HL-60/S4 treated with retinoic acid at 250 ng/mL for 4 days and 3 days (cell line): ENCODE measurements around the gene MTFP1.
"Not testable (repeated sequence)": the region's sequence is repeated elsewhere in the genome, so short reads cannot be mapped to it uniquely, and the experiment has no call there.

Experiments
- in situ Hi-C: fragments of 300-500 bp; cut with MboI; formaldehyde crosslinking; loops from 2 replicates; pipeline ENCODE4 v1.7.0; 2022; ENCODE audit warnings: low sequenced_read_pairs

The MTFP1 gene

DNA sequence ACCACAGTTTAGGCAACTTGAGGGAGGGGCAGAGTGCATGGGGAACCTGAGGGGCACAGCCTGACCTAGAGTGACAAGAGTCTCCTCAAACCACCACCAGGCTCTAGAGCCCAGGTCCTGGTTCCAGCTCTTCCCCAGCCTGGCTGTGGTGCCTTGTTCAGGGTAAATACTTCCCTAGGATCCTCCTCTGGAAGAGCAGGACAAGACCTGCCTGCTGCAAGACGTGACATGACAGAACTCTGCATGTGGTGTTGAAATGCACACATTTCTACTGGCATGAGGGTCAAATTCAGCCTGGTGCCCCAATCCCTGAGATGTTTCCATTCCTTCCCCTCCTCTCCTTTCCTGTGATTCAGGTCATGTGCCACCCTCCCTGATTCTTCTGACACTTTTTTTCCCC, 25.4 kb upstream of the MTFP1 start:
- in situ Hi-C loops: no loop called here

DNA sequence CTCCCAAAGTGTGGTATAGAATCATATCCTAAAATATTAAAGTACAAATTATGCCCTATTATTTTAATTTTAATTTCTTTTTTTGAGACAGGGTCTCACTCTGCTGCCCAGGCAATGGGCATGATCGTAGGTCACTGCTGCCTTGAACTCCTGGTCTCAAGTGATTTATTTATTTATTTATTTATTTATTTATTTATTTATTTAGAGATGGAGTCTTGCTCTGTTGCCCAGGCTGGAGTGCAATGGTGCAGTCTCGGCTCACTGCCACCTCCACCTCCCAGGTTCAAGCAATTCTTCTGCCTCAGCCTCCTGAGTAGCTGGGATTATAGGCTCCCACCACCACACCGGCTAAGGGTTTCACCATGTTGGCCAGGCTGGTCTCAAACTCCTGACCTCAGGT, 24.5 kb upstream of the MTFP1 start:
- in situ Hi-C loops: not testable (repeated sequence)

DNA sequence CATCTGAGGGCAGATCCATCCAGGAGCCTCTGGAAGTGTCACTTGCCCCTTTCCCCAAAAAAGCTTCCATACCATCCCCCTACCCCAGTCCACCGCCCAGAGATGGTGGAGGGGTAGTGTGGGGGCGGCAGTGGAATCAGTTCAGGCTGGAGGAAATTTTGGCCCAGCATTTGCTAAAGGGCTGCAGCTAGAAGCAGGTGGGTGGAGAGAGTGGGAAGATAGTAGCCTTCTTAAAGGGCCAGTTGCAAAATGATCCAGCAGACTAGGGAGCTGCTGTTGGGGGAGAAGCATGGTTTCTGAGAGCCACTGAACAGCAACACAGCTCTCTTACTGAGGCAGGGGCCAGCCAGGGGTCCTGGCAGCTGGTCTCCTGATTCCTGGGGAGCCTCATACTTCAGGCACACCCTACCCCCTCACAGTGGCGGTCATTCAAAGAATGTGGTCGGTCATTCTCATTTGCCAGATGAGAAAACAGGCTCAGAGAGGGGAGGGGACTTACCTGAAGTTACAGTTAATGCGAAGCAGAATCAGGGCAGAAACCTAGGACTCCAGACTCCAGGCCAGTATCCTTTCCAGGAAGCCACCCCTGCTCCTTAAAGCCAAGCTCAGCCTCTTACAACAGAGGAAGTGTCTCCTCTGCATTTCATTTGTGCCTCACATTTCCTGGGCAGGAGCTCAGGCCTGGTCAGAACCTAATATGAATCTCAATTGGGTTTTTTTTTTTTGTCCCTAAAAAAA, 23.4 kb upstream of the MTFP1 start:
- in situ Hi-C loops: no loop called here

DNA sequence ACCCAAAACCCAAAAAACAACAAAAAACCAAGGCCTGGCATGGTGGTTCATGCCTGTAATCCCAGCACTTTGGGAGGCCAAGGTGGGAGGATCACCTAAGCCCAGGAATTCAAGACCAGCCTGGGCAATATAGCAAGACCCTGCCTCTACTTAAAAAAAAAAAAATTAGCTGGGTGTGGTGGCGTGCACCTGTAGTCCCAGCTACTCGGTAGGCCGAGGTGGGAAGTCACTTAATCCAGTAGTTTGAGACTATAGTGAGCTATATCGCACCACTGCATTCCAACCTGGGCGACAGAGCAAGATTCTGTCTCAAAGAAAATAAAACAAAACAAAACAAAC, 22.8 kb upstream of the MTFP1 start:
- in situ Hi-C loops: not testable (repeated sequence)

DNA sequence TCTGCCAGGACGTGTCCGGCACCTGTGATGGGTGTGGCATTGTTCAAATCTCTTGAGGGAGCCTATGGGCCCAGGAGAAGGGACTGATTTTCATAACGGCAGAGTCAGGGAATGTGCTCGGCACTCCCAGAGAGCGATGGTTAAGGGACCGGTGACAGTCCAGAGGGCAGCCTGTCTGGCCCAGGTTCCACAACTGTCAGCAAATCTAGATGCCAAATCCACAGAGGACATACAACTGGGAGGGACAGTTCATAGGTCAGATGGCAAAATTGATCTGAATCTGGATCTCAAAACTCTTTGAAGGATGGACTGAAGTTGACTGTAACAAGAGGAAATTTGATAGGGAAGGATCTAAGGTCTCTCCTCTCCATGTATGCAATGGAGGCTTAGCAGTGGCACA, 21.3 kb upstream of the MTFP1 start:
- in situ Hi-C loops: no loop called here

DNA sequence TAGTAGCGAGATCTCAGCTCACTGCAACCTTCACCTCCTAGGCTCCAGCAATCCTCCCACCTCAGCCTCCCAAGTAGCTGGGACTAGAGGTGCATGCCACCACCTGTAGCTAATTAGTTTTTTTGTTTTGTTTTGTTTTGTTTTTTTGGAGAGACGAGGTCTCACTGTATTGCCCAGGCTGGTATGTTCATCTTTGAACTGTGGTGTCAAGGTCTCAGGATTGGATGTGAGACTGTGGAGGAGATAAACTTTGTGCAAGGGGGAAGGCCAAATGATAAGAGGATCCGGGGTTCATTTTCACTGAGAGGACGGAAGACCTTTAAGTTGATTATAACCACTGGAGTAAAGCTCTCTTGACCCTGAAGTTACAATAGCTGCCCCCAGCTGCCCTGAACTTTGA, 19.8 kb upstream of the MTFP1 start:
- in situ Hi-C loops: no loop called here

DNA sequence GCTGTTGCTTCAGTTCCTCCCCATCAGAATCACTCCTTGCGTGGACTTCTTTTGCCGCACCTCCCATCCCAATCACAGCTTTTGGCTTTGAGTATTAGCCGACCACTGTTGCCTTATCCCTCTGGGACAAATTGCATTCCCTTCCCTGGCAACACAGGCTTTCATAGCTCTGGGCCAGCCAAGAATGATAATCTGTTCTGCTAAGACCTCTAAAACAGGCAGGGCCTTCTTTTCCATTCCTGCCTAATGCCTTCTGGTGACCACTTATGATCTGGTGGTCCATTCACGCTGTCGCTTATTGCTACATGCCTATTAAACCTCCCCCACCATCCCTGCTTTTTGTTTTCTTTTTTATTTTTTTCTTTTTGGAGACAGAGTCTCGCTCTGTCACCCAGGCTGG, 19.2 kb upstream of the MTFP1 start:
- in situ Hi-C loops: no loop called here

DNA sequence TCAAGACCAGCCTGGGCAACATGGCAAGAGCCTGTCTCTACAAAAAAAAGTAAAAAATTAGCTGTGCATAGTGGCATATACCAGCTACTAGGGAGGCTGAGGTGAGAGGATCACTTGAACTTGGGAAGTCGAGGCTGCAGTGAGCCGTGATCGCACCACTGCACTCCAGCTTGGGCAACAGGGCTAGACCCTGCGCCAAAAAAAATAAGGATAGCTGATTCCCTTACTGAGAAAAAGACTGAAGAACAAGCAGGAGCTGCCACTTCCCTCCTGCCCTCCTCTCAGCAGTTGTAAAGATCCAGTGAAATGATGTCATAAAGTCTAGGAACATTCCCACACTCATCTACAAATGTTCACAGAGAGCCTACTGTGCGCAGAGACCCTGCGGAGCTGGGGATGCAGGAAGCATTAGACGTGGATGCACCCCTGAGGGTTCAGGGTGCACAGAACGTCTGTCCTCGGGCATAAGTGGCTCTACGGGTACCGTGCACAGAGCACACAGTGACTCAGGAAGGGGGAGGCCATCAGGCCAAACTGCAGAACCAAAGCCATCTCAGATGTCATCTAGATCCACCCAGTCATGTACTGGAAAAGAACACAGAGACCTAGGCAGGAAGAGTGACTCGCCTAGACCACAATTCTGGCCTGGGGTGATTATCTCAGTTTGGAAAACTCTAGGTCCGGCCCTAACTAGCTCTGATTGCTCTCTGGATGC, 17.0 kb upstream of the MTFP1 start:
- in situ Hi-C loops: no loop called here

DNA sequence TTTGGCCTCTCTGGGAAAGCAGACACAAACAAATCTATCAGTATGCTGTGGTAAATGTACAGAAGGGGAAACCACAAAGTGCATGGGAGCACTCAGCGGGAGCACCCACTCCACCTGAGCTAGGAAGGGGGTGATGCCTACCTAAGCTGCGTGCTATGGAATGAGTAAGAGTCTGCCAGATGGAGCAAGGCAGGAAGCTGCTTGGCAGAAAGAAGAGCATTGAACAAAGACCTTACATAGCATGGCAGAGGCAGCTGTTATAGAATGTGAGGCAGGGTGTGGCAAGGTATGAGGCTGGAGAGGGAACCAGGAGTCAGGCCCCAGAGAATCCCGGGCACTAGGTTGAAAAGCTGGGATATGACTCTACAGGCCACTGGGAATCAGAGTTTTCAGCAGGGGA, 13.8 kb upstream of the MTFP1 start:
- in situ Hi-C loops: no loop called here

DNA sequence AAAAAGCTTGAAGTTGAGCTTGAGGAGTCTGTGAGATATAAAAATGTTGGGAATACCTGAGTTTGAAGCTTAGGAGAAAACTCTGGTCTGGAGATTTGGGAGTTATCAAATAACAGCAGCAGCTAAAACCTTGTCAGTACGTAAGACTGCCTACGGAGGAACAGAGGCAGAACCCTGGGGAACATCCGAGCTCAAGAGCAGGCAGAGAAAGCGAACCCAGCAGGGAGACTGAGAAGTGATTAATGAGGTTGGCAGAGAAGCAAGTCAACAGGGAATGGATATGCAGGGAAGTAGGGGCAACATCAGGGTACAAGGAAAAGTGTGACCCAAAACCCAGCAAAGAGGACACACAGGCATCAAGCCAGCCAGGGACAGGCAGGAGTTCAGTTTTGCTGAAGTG, 12.6 kb upstream of the MTFP1 start:
- in situ Hi-C loops: no loop called here

DNA sequence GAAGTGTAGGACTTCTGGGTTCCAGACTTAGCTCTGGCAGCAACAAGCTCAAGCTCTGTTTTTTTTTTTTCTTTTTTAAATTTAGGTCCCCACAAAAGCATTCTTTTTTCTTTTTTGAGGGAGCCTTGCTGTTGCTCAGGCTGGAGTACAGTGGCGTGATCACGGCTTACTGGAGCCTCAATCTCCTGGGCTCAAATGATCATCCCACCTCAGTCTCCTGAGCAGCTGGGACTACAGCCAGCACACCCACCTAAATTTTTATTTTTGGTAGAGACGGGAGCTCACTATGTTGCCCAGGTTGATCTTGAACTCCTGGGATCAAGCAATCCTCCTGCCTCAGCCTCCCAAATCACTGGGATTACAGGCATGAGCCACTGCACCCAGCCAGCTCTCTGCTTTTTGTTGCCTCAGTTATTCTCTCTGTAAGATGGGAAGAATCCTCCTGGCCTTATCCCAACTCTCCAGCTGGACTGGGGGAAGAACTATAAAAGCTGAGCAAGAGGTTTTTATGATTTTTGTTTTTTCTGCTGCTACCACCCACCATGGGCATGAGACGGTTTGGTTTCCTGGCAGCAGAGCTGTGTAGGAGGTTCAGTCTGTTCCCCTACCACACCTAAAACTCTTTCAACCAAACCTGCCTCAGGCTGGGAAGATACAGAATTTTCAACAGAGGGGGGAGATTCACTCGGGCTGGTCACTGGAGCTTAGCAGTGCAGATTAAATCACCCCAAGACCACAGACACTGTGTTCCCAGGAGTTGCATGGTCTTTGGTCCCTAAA, 11.6 kb upstream of the MTFP1 start:
- in situ Hi-C loops: no loop called here

DNA sequence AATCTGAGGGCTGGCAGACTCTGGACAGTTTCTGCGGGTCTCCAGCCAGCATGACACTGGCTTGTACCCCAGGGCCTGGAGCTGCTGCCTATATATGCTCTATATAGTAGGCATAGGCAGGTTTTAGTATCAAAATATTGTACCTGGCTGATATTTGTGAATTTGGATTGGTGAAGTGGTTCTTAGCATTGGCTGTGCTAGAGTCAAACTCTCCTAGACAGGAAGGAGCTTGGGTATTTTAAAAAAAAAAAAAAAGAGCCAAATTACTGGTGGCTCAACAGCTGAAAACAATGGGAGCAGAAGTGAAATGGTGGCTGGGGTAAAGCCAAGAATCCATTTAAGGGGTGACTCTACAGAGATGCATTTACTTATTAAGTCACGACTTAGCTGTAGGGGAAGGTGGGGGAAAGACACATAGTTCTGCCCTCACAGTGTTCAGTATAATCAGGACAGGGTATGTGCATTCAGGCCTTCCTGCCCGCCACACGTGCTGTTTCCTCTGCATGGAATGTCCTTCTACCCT, 11.0 kb upstream of the MTFP1 start:
- in situ Hi-C loops: no loop called here

DNA sequence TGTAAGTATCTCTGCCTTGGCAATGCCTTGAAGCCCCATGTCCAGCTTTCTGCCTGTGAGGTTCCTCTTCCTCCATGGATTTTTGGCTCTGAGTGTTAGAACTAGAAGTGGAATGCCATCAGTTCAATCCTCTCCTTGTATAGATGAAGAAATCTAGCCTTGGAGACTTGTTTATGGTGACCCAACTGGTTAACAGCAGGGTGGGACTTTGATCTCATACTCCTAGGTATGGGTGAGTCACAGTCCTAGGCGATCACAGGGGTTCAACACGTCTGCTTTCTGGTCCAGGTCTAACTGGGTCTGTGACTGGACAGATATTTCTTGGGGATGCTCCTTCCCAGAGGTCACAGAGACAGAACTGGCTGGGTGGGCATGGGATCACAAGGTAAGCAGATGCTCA, 9.2 kb upstream of the MTFP1 start:
- in situ Hi-C loops: no loop called here

DNA sequence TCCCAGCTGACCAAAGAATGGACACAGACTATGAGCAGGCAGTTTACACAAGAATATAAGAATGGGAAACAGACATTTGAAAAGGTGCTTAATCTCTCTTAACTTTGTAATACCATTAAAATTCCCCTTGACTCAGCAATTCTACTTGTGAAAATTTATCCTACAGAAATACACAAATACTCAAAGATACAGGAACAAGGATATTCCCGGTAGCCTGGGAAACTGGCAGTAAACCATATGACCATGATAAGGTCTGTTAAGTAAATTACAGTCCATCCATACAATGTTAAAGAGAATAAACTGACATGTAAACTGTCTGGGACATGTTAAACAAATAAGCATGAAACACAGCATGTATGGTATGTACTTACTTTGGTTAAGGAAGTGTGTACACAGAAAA, 8.7 kb upstream of the MTFP1 start:
- in situ Hi-C loops: no loop called here

DNA sequence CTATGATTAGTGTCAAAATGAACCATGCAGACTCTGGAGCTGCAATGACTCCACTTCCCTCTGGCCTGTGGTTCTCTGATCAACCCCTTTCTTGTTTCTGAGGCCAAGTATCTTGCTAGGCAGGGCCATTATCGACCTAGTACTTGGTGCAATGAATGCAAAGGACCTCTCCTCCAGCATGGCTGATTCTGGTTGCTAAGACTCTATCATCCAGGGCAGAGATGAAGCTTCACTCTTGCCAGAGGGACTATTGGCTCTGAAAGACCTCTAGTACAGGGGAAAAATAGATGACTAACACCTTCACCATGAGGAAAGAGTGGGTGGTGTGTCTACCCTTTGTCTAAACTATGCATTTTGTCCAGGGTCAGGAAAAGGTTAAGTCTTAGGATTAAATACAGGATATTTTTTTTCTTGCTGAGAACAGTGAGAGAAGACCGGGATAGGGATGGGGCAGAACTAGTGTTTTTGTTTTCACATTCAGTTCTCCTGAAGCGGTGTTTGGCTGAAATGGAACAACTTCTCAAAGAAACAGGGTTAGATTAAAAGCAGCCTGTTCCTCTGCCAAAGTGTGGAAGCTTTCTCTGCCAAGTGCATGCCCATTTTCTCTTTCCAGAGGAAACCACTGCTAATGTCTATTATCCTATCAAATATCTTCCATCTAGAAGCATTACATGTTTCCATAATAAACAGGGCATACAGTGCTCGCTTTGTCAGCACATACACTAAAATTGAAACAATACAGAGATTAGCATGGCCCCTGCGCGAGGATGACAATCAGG, 5.0 kb upstream of the MTFP1 start:
- in situ Hi-C loops: no loop called here

DNA sequence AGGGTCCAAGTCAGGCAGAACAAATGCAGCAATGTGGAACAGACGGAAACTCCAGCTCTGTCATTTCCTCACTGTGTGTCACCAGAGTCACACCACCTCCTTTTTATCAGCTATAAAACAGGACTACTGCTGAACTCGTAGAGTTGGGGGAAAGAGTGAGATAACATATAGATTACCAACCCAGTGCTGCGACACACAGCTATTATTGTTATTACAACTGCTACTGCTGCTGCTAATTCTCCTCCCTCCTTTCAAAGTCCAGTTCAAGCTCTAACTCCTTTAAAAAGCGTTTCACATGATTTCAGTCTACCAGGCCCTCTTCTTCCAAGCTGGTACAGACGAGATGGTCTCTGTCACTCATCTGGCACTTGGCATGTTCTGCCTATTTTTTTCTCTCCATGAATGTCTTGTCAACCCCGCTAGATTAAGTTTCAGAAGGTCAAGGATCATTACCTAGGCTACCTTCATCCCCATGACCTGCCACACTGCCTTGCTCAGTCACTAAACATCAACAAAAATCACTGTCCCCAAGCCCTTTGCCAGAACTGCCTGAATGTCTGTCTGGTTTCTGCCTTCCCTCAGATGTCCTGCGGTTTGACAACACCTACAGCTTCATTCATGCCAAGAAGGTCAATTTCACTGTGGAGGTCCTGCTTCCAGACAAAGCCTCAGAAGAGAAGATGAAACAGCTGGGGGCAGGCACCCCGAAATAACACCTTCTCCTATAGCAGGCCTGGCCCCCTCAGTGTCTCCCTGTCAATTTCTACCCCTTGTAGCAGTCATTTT, 3.7 kb upstream of the MTFP1 start:
- in situ Hi-C loops: no loop called here

DNA sequence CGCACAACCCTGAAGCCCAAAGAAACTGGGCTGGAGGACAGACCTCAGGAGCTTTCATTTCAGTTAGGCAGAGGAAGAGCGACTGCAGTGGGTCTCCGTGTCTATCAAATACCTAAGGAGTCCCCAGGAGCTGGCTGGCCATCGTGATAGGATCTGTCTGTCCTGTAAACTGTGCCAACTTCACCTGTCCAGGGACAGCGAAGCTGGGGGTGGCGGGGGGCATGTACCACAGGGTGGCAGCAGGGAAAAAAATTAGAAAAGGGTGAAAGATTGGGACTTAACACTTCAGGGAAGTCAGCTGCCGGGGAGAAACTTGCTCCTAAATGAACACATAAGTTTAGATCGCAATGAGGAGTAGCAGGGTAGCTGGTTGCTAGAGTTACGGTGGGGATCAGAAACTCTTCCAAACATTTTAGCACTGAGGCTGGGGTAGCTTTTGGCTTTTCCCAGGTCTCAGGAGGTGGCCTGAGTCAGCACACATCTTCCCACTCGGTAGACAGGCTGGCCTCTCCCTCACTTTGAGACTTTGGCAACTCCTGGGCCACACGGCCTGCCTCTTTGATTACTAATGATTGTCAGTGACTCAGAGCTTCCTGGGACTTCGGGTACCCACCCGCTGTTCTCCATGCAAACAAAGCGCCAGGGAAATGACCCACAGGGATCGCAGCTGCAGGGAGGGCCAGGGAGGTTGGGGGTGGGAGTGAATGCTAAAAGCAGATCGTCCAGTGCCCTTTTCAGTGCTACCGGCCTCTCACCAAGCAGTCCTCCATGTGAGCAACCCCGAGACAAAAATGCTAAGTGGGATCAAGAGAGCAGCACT, 2.9 kb upstream of the MTFP1 start:
- in situ Hi-C loops: no loop called here

DNA sequence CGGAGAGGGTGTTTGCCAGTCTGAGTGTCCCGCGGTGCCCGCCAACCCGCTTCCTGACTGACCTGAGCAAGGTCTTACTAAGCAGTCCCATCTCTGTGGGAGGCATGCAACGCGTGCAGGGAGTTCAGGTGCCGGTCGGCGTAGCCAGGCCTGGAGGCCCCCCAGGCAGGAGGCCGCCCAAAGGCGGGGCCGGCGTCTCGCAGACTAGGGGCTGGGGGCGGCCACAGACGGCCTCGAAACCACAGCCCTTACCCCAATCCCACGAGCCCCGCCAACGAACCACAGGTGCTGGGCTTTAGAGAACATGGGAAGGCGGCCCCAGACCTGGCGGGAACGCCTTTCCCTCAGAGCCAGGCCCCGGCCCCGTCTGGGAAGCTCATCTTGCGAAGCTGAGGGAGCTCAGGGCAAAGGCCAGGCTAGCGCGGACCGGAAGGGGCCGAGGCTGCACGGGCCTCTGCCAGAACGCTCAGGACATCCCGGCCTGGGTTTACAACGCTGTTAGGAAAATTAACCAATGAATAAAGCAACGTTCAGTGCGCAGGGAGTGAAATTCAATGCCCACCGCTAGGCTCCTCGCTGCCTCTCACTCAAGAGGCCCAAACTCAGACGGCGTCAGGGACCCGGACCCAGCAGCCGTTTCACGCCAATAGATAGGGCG, 2.1 kb upstream of the MTFP1 start:
- in situ Hi-C loops: no loop called here

DNA sequence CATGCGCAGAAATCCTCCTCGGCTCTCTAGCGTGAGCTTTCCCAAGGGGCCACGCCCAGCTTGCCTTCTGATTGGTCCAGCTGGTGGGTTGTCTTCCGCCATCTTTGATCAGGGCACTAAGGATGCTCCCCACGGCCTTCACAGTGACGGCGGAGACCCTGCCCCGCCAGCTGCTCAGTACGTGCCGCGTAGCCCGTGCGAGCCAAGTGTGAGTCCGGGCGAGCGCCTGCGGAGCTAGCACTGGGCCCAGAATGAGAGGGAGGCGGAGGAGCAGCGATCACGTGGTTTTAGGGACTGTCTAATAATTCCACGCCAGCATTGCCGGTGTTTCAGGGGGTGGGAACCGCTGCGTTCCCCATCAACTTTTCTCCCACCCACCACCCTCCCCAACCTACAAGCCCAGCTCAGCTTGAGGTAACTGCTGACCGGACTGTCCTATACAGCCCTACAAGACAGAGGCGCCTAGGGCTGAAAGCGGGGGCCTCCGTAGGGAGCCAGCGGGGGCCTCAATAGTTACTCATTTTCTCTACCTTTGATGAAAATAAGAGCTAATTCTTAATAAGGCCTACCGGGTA, 1.5 kb upstream of the MTFP1 start:
- in situ Hi-C loops: no loop called here
